Mucosa of stomach (tissue), 1 donor: Measurements from ENCODE around the gene TAOK3.
"Not testable (repeated sequence)": the region's sequence is repeated elsewhere in the genome, so short reads cannot be mapped to it uniquely, and the experiment has no call there.

Source experiments
- H3K27me3 ChIP-seq: one replicate; pipeline ENCODE4 v1.7.0; 2013; ENCODE audit warnings: mild to moderate bottlenecking, low read length; ENCODE audit not compliant: control insufficient read depth, insufficient read depth
- H3K36me3 ChIP-seq: one replicate; pipeline ENCODE4 v1.7.0; 2013; ENCODE audit warnings: low read length; ENCODE audit not compliant: control insufficient read depth, insufficient read depth
- H3K4me1 ChIP-seq: one replicate; pipeline ENCODE4 v1.7.0; 2013; ENCODE audit warnings: mild to moderate bottlenecking, low read length; ENCODE audit not compliant: control insufficient read depth, insufficient read depth
- H3K4me3 ChIP-seq: one replicate; pipeline ENCODE4 v1.7.0; 2013; ENCODE audit warnings: low read length
- H3K9ac ChIP-seq: one replicate; pipeline ENCODE4 v1.7.0; 2013; ENCODE audit warnings: mild to moderate bottlenecking, low read length, moderate library complexity
- H3K9me3 ChIP-seq: one replicate; pipeline ENCODE4 v1.7.0; 2013; ENCODE audit warnings: mild to moderate bottlenecking, low read length, moderate library complexity; ENCODE audit not compliant: control insufficient read depth
- donor health status: Pancreatic carcinoma.

Gene TAOK3

GRCh38 chr12:118307069-118307954 lies 65.4 kb downstream of the TAOK3 start:
- Histone ChIP-seq H3K4me1 (no peaks in the 10 kb centered on the region), H3K9ac (no peak overlapping the region), H3K9me3 (no peaks in the 10 kb centered on the region), H3K4me3 (no peak overlapping the region), H3K27me3 (no peaks in the 10 kb centered on the region), H3K36me3 (no peaks in the 10 kb centered on the region)

DNA sequence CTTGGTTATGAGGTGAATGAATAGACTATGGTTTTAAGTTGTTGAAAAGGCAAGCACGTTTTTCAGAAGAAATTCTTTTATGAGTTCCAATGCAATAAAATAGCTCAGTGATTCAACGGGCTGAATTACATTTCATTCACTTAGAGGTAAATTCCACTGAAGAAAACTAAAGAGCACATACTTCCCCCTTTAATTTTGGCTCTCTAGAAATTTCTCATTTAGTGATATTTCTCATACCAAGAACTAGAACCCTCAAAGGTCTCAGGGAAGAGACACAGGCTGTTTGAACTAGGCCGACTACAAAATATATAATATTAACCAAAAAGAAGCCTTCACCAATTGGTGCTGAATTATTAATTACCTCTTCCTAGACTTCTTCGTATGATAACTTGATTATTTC lies 68.6 kb downstream of the TAOK3 start:
- Histone ChIP-seq H3K9me3 (no peaks in the 10 kb centered on the region), H3K9ac (no peak overlapping the region), H3K4me3 (no peak overlapping the region), H3K4me1 (no peaks in the 10 kb centered on the region), H3K36me3 (no peaks in the 10 kb centered on the region), H3K27me3 (no peaks in the 10 kb centered on the region)

GRCh38 chr12:118302053-118302452 lies 70.7 kb downstream of the TAOK3 start:
- Histone ChIP-seq H3K4me1 (no peaks in the 10 kb centered on the region), H3K9ac (no peak overlapping the region), H3K36me3 (no peaks in the 10 kb centered on the region), H3K9me3 (no peaks in the 10 kb centered on the region), H3K27me3 (no peaks in the 10 kb centered on the region), H3K4me3 (no peak overlapping the region)

- Histone ChIP-seq H3K27me3 (no peaks in the 10 kb centered on the region), H3K36me3 (no peaks in the 10 kb centered on the region), H3K9me3 (no peaks in the 10 kb centered on the region), H3K4me3 (no peak overlapping the region), H3K9ac (no peak overlapping the region), H3K4me1 (no peaks in the 10 kb centered on the region)
Measured at GRCh38 chr12:118299791-118300460, 72.8 kb downstream of the TAOK3 start.

DNA sequence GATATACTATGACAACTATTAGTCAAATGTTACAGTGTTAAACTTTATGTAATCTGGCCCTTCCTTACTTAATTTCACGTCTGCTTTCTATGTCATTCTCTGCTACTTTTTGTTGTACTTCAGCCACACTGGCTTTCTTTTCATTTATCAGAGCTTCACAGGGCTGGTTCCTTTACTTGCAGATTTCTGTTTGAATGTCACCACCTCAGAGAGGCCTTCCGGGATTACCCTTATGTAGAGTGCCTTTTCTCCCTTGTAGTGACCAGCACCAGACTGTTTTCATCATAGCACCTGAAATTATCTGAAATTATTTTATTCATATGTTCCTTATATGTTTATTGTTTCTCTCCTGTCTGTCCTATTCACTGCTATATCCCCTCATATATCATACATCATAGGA lies 75.4 kb downstream of the TAOK3 start:
- no peaks in the 10 kb centered on the region for H3K27me3 ChIP-seq
- H3K9ac ChIP-seq = no peak overlapping the region
- H3K9me3 ChIP-seq = no peaks in the 10 kb centered on the region
- H3K36me3 ChIP-seq = no peaks in the 10 kb centered on the region
- H3K4me1 ChIP-seq = no peaks in the 10 kb centered on the region
- H3K4me3 ChIP-seq = no peak overlapping the region

- no peaks in the 10 kb centered on the region for H3K36me3 ChIP-seq
- no peaks in the 10 kb centered on the region for H3K27me3 ChIP-seq
- no peak overlapping the region for H3K4me3 ChIP-seq
- no peak overlapping the region for H3K9ac ChIP-seq
- H3K4me1 ChIP-seq = no peaks in the 10 kb centered on the region
- H3K9me3 ChIP-seq = no peaks in the 10 kb centered on the region
Measured at GRCh38 chr12:118292836-118293235, 79.9 kb downstream of the TAOK3 start.

GRCh38 chr12:118290130-118290529 lies 82.6 kb downstream of the TAOK3 start:
- Histone ChIP-seq H3K9me3 (no peaks in the 10 kb centered on the region), H3K27me3 (no peaks in the 10 kb centered on the region), H3K36me3 (no peaks in the 10 kb centered on the region), H3K4me1 (no peaks in the 10 kb centered on the region), H3K9ac (no peak overlapping the region), H3K4me3 (no peak overlapping the region)

GRCh38 chr12:118288174-118288573 lies 84.5 kb downstream of the TAOK3 start:
- no peaks in the 10 kb centered on the region for H3K36me3 ChIP-seq
- no peaks in the 10 kb centered on the region for H3K27me3 ChIP-seq
- H3K4me1 ChIP-seq = no peaks in the 10 kb centered on the region
- H3K9ac ChIP-seq = no peak overlapping the region
- no peak overlapping the region for H3K4me3 ChIP-seq
- H3K9me3 ChIP-seq = no peaks in the 10 kb centered on the region

DNA sequence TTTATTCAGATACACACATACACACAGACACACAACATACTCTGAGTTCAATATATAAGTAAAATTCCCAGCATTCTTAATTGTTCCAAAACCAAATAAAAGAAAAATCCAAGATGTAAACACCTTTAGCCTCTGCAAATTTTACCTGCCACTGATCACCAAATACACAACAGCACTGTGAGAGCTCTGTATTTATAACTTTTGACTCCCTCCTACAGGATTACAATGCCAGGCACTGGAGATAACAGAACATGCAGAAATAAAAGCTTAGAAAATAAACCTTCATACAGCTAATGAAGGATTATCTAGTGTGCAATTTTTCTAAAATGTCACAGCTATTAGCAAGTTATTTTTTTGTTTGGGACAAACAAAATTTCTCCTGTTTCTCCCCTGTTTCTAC lies 85.0 kb downstream of the TAOK3 start:
- Histone ChIP-seq H3K36me3 (no peaks in the 10 kb centered on the region), H3K27me3 (no peaks in the 10 kb centered on the region), H3K9ac (no peak overlapping the region), H3K4me1 (no peaks in the 10 kb centered on the region), H3K9me3 (no peaks in the 10 kb centered on the region), H3K4me3 (no peak overlapping the region)

GRCh38 chr12:118282767-118283166 lies 89.9 kb downstream of the TAOK3 start:
- H3K4me3 ChIP-seq = no peak overlapping the region
- H3K9me3 ChIP-seq = no peaks in the 10 kb centered on the region
- no peak overlapping the region for H3K9ac ChIP-seq
- no peaks in the 10 kb centered on the region for H3K4me1 ChIP-seq
- no peaks in the 10 kb centered on the region for H3K36me3 ChIP-seq
- H3K27me3 ChIP-seq = no peaks in the 10 kb centered on the region

DNA sequence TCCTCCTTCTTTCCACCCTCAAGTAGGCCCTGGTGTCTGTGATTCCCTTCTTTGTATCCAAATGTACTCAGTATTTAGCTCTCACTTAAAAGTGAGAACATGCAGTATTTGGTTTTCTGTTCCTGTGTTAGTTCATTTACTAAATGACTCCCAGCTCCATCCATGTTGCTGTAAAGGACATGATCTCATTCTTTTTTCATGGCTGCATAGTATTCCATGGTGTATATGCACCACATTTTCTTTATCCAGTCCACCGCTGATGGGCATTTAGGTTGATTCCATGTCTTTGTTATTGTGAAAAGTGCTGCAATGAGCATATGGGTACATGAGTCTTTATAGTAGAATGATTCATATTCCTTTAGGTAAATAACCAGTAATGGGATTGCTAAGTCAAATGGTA lies 94.4 kb downstream of the TAOK3 start:
- H3K9me3 ChIP-seq, H3K36me3 ChIP-seq, H3K27me3 ChIP-seq, H3K4me1 ChIP-seq, H3K9ac ChIP-seq, H3K4me3 ChIP-seq: not testable (repeated sequence)

- Histone ChIP-seq H3K9me3 (no peaks in the 10 kb centered on the region), H3K27me3 (no peaks in the 10 kb centered on the region), H3K9ac (no peak overlapping the region), H3K4me3 (no peak overlapping the region), H3K4me1 (no peaks in the 10 kb centered on the region), H3K36me3 (no peaks in the 10 kb centered on the region)
Measured at GRCh38 chr12:118274066-118274465, 98.6 kb downstream of the TAOK3 start.
